GM12878 (cell line): Measurements from ENCODE around the gene PCDH7. TPM values are rescaled to one million over a fixed set of nuclear protein-coding genes. Genes with fewer than 3 reads are reported as not detected.

Experiments used
- ATAC-seq: fragments of 200-7000 bp; cut with Tn5 transposase; 3 replicates; pipeline ENCODE4 v1.9.1; 2020; ENCODE audit warnings: mild to moderate bottlenecking, moderate library complexity
- BruUV-seq: library from RNA; stranded (reverse); fragments of 400-500 nt; replicated peaks from 2 replicates; lab custom pipeline; 2021; lab: Mats Ljungman, UMichigan
- CTCF ChIA-PET: fragments of 300-600 bp; sonication (Branson Sonifier 250); formaldehyde crosslinking; extraction: SDS; loops from one replicate; lab custom pipeline; 2021; ENCODE audit warnings: inconsistent platforms; lab: Yijun Ruan, JAX
- POLR2A ChIA-PET: fragments of 350-600 bp; formaldehyde crosslinking; extraction: SDS; loops from one replicate; lab custom pipeline; 2021; ENCODE audit warnings: inconsistent platforms; lab: Charles Lee
- RAD21 ChIA-PET: fragments of 300-600 bp; sonication (Branson Sonifier 250); formaldehyde crosslinking; loops from one replicate; lab custom pipeline; 2023; ENCODE audit warnings: antibody characterized with exemption; ENCODE audit not compliant: unreplicated experiment; lab: Charles Lee
- SMC1A ChIA-PET: fragments of 300-600 bp; sonication (Branson Sonifier 250); formaldehyde crosslinking; loops from one replicate; lab custom pipeline; 2023; ENCODE audit not compliant: unreplicated experiment, uncharacterized antibody; lab: Charles Lee
- DNase-seq: peaks from one replicate; pipeline ENCODE4 v3.0.0-alpha.2; 2011; ENCODE audit warnings: low read depth, low spot score
- FAIRE-seq: peaks from 3 replicates; lab custom pipeline; 2011; peaks lifted over from hg19 to GRCh38; lab: Jason Lieb, UNC
- H2AFZ ChIP-seq: 2 replicates; pipeline ENCODE4 v1.6.0; 2011; ENCODE audit warnings: low read depth, low read length, control low read depth; ENCODE audit not compliant: control insufficient read depth
- H3K27ac ChIP-seq: 2 replicates; pipeline ENCODE4 v1.5.1; 2011; ENCODE audit warnings: control low read depth; ENCODE audit not compliant: control insufficient read depth, insufficient read depth
- H3K27me3 ChIP-seq, 2 experiments: replicated peaks in 1 of 2; 2 replicates each; pipeline versions ENCODE4 v1.6.0 to v1.6.1; 2011; ENCODE audit warnings: low read length in 1 of 2; ENCODE audit not compliant: control insufficient read depth in 2 of 2, insufficient read depth in 2 of 2
- H3K36me3 ChIP-seq, 2 experiments: 2 replicates each; pipeline ENCODE4 v1.5.1; 2011; ENCODE audit warnings: low read length in 1 of 2; ENCODE audit not compliant: control insufficient read depth in 2 of 2, insufficient read depth in 2 of 2
- H3K4me1 ChIP-seq: 2 replicates; pipeline ENCODE4 v1.6.1; 2011; ENCODE audit warnings: mild to moderate bottlenecking, low read length, moderate library complexity, mixed read lengths; ENCODE audit not compliant: control insufficient read depth, insufficient read depth
- H3K4me2 ChIP-seq: 2 replicates; pipeline ENCODE4 v1.6.0; 2011; ENCODE audit warnings: control low read depth; ENCODE audit not compliant: control insufficient read depth, insufficient read depth
- H3K4me3 ChIP-seq: fragments of 200-600 bp; sonication (generic); 2 replicates; pipeline ENCODE4 v1.5.1; 2016
- H3K79me2 ChIP-seq: 2 replicates; pipeline ENCODE4 v1.6.0; 2011; ENCODE audit warnings: low read length; ENCODE audit not compliant: control insufficient read depth, insufficient read depth
- H3K9ac ChIP-seq: 2 replicates; pipeline ENCODE4 v1.8.0; 2011; ENCODE audit warnings: low read length, control low read depth, mixed read lengths; ENCODE audit not compliant: control insufficient read depth, insufficient read depth
- H3K9me3 ChIP-seq: replicated peaks from 3 replicates; pipeline ENCODE4 v1.5.1; 2011; ENCODE audit warnings: mild to moderate bottlenecking, low read length; ENCODE audit not compliant: control insufficient read depth, insufficient read depth
- H4K20me1 ChIP-seq: 2 replicates; pipeline ENCODE4 v1.6.0; 2011; ENCODE audit not compliant: control insufficient read depth, insufficient read depth
- CBFB ChIP-seq: IDR thresholded peaks from 2 replicates; pipeline ENCODE4 v1.6.1; 2016; ENCODE audit warnings: antibody characterized with exemption, low read depth
- CREB1 ChIP-seq: IDR thresholded peaks from 2 replicates; pipeline ENCODE4 v1.6.1; 2012; ENCODE audit warnings: low read depth, mild to moderate bottlenecking, inconsistent platforms
- CTCF ChIP-seq, 3 experiments: IDR thresholded peaks in 2 of 3; conservative IDR thresholded peaks in 1 of 3; 2 replicates each; pipeline ENCODE4 v1.5.1; 2011; ENCODE audit warnings: low read depth in 3 of 3, low read length in 3 of 3, mild to moderate bottlenecking in 3 of 3, control low read depth in 2 of 3, moderate library complexity in 2 of 3, inconsistent platforms in 1 of 3, mixed read lengths in 1 of 3; ENCODE audit not compliant: control insufficient read depth in 2 of 3, insufficient read depth in 1 of 3; ENCODE audit errors: extremely low read depth in 1 of 3
- ESRRA ChIP-seq: IDR thresholded peaks from 2 replicates; pipeline ENCODE4 v1.6.1; 2012; ENCODE audit warnings: mild to moderate bottlenecking, low read length, improper control_type of control experiment
- ETV6 ChIP-seq, 2 experiments: fragments of 450-650 bp in 1 of 2; IDR thresholded peaks in 1 of 2; conservative IDR thresholded peaks in 1 of 2; 2 replicates each; pipeline ENCODE4 v1.6.1; 2014; ENCODE audit warnings: antibody characterized with exemption in 1 of 2, borderline replicate concordance in 1 of 2, low read depth in 1 of 2, mild to moderate bottlenecking in 1 of 2, moderate library complexity in 1 of 2
- HSF1 ChIP-seq: fragments of 150-350 bp; IDR thresholded peaks from 2 replicates; pipeline ENCODE4 v1.6.1; 2014; ENCODE audit warnings: mild to moderate bottlenecking, low read depth, low read length
- MEF2A ChIP-seq: IDR thresholded peaks from 2 replicates; pipeline ENCODE4 v1.6.1; 2011; ENCODE audit warnings: low read depth, mild to moderate bottlenecking, low read length, moderate library complexity; ENCODE audit not compliant: insufficient read depth
- MEF2B ChIP-seq: fragments of 450-650 bp; IDR thresholded peaks from 2 replicates; pipeline ENCODE4 v1.6.1; 2018; ENCODE audit warnings: mild to moderate bottlenecking, moderate library complexity; ENCODE audit not compliant: partially characterized antibody, poor library complexity, severe bottlenecking
- NFYB ChIP-seq: IDR thresholded peaks from 2 replicates; pipeline ENCODE4 v1.6.1; 2011; ENCODE audit warnings: low read depth, mild to moderate bottlenecking, low read length, improper control_type of control experiment, moderate library complexity; ENCODE audit not compliant: insufficient read depth
- SMC3 ChIP-seq: IDR thresholded peaks from 2 replicates; pipeline ENCODE4 v1.6.1; 2011; ENCODE audit warnings: low read length, improper control_type of control experiment, borderline replicate concordance
- SPI1 ChIP-seq: IDR thresholded peaks from 2 replicates; pipeline ENCODE4 v1.6.1; 2011; ENCODE audit warnings: low read depth, mild to moderate bottlenecking, low read length, moderate library complexity, borderline replicate concordance; ENCODE audit not compliant: insufficient read depth
- STAT3 ChIP-seq: IDR thresholded peaks from 2 replicates; pipeline ENCODE4 v1.6.1; 2011; ENCODE audit warnings: low read depth, low read length, improper control_type of control experiment
- TBL1XR1 ChIP-seq: IDR thresholded peaks from 2 replicates; pipeline ENCODE4 v1.6.1; 2012; ENCODE audit warnings: low read depth, low read length, improper control_type of control experiment
- USF1 ChIP-seq: IDR thresholded peaks from 2 replicates; pipeline ENCODE4 v1.6.1; 2011; ENCODE audit warnings: borderline replicate concordance, low read depth, mild to moderate bottlenecking, moderate library complexity, mixed read lengths, low read length; ENCODE audit not compliant: insufficient read depth; ENCODE audit errors: extremely low read length
- ZBTB40 ChIP-seq: fragments of 450-650 bp; IDR thresholded peaks from 2 replicates; pipeline ENCODE4 v1.6.1; 2016; ENCODE audit warnings: mild to moderate bottlenecking, moderate library complexity, borderline replicate concordance
- WGBS: methylation state at CpG from one replicate; pipeline ENCODE4 v1.1.6; 2016; ENCODE audit warnings: low lambda C conversion rate; ENCODE audit not compliant: insufficient replicate concordance, insufficient coverage; ENCODE audit errors: missing lambda C conversion rate; 5-methylcytosine and 5-hydroxymethylcytosine counted together
- in situ Hi-C: fragments of 300-500 bp; cut with MboI; formaldehyde crosslinking; loops from 9 replicates; pipeline ENCODE4 v1.14.3; 2018; ENCODE audit warnings: mixed read lengths
- intact Hi-C: fragments of 100-400 bp; cut with micrococcal nuclease; formaldehyde crosslinking; loops from one replicate; pipeline ENCODE4 v1.14.2; 2022; ENCODE audit not compliant: unreplicated experiment
- polyA plus RNA-seq, 11 experiments: library from polyadenylated mRNA; depleted of rRNA in 4 of 11; unstranded in 6 of 11; stranded (reverse) in 5 of 11; fragments of >200 nt; fragmentation: Nextera tagmentation in 4 of 11; fragmentation: Illumina TruSeq in 1 of 11; extraction: Ambion mirVana in 4 of 11; extraction: Trizol in 1 of 11; gene quantifications; 1 replicate in 1 of 11; 2 replicates in 10 of 11; pipeline versions ENCODE4 v1.2.1 to v1.2.3, GENCODE V29; 2011 to 2016; ENCODE audit warnings: inconsistent platforms in 2 of 11, missing spikeins in 2 of 11, low read depth in 1 of 11
- total RNA-seq, 4 experiments: library from RNA; depleted of rRNA in 3 of 4; stranded (reverse); fragments of >200 nt in 3 of 4; fragmentation: Illumina TruSeq in 1 of 4; extraction: Trizol in 1 of 4; gene quantifications; 2 replicates each; pipeline versions ENCODE4 v1.2.1 to v1.2.3, GENCODE V29; 2013 to 2021

Gene PCDH7
- total and polyA plus RNA-seq, 10 of the 15 experiments (the other 5 are each of a cell fraction or from before 2014, with no cell fraction given), result 0.02 to 0.06 (median 0.03) TPM; not detected in 7

- no peaks in the 10 kb centered on the region for H3K36me3 ChIP-seq
- ChIA-PET SMC1A (no interaction called here), POLR2A (no interaction called here), RAD21 (no interaction called here), CTCF (no interaction called here)
- no peaks in the 10 kb centered on the region for H3K27me3 ChIP-seq
- no peaks in the 10 kb centered on the region for H3K9me3 ChIP-seq
- no peaks in the 10 kb centered on the region for H3K79me2 ChIP-seq
- no peaks in the 10 kb centered on the region for H3K4me1 ChIP-seq
- in situ Hi-C loops (no loop called here), intact Hi-C loops (no loop called here)
- FAIRE-seq (no peak), ATAC-seq (no peak), DNase-seq (no peak)
- no TSS peak for BruUV-seq
- TF ChIP-seq ESRRA (no peak), SMC3 (no peak), MEF2A (no peak), USF1 (no peak), HSF1 (no peak), MEF2B (no peak), CBFB (no peak), ETV6 (conservative IDR thresholded peaks at IDR 0.05 in 1 of 2, IDR thresholded peaks at IDR 0.05 in 1 of 2; ENCODE audit: borderline replicate concordance in 1 of 2, low read depth in 1 of 2) (no peak), TBL1XR1 (no peak), CREB1 (no peak), STAT3 (no peak), ZBTB40 (no peak), SPI1 (no peak), NFYB (no peak), CTCF (IDR thresholded peaks at IDR 0.05 in 2 of 3, conservative IDR thresholded peaks at IDR 0.05 in 1 of 3; ENCODE audit: control insufficient read depth in 2 of 3, extremely low read depth in 1 of 3, insufficient read depth in 1 of 3, low read depth in 3 of 3, low read length in 3 of 3) (no peak)
- no peak overlapping the region for H3K9ac ChIP-seq
- H3K27ac ChIP-seq, result no peak overlapping the region
- no peak overlapping the region for H2AFZ ChIP-seq
- H4K20me1 ChIP-seq, result no peaks in the 10 kb centered on the region
- no peak overlapping the region for H3K4me2 ChIP-seq
- 16% methylated on average over 4 of the region's 4 CpGs for WGBS
- H3K4me3 ChIP-seq, result no peak overlapping the region
Observed at GRCh38 chr4:30765022-30765421, 44.9 kb downstream of the PCDH7 start.
